HG03039 (cell line): Measurements from ENCODE around the gene SETD1A.
A peak's percentile ranks its signal among the peaks of the same experiment; 100 is the strongest.
"Not testable (repeated sequence)": the region's sequence is repeated elsewhere in the genome, so short reads cannot be mapped to it uniquely, and the experiment has no call there.

Source experiments
- ATAC-seq: cut with Tn5 transposase; IDR thresholded peaks from one replicate; pipeline ENCODE4 v1.9.1; 2021; ENCODE audit warnings: mild to moderate bottlenecking, moderate library complexity; ENCODE audit not compliant: unreplicated experiment

The SETD1A gene

DNA sequence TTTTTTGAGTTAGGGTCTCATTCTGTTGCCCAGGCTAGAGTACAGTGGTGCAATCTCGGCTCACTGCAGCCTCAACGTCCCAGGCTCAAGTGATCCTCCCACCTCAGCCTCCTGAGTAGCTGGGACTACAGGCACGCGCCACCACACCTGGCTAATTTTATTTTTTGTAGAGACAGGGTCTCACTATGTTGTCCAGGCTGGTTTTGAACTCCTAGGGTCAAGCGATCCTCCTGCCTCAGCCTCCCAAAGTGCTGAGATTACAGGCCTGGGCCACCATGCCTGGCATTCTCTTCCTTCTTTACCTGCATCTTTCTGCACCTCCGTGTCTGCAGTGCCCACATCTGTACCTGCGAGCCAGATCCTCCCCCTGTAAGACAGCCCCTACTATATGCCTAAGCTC is 54.3 kb downstream of the SETD1A start:
- not testable (repeated sequence) for ATAC-seq

DNA sequence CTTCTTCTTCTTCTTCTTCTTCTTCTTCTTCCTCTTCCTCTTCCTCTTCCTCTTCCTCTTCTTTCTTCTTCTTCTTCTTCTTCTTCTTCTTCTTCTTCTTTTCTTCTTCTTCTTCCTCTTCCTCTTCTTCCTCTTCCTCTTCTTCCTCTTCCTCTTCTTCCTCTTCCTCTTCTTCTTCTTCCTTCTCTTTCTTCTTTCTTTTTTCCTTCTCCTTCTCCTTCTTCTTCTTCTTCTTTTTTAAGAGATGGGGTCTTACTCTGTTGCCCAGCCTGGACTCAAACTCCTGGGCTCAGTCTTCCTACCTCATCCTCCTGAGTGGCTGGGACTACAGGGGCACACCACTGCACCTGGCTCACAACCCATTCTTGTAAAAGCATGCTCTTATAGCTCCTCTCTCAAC is 55.7 kb downstream of the SETD1A start:
- not testable (repeated sequence) for ATAC-seq

DNA sequence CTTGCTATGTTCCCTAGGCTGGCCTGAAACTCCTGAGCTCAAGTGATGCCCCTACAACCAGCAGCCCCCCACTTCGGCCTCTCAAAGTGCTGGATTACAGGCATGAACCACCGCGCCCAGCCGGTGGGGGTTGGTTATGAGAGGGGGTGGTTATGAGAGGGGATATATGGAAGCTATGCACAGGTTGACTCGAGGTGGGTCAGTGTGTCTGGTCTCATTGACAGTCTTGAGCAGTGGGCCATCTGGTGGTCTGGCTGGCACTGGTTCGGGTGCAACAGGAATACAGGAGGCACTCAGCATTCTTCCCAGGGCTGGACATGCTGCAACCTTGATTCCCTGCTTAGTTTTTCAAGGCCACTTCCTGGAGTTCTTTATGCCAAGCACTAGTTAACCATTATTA is 58.5 kb downstream of the SETD1A start:
- no peak for ATAC-seq

DNA sequence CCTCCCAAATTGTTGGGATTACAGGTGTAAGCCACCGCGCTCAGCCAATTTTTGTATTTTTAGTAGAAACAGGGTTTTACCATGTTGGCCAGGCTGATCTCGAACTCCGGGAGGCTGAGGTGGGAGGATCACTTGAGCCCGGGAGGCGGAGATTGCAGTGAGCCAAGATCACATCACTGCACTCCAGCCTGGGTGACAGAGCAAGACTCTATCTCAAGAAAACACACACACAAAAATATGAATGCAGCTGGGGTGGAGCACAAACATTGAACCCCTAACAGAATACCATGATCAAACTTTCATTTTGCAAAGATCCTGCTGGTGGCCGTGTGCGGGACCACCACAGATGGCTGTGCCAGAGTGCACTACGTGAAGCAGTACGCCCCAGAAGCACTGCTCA is 60.2 kb downstream of the SETD1A start:
- ATAC-seq, result not testable (repeated sequence)

DNA sequence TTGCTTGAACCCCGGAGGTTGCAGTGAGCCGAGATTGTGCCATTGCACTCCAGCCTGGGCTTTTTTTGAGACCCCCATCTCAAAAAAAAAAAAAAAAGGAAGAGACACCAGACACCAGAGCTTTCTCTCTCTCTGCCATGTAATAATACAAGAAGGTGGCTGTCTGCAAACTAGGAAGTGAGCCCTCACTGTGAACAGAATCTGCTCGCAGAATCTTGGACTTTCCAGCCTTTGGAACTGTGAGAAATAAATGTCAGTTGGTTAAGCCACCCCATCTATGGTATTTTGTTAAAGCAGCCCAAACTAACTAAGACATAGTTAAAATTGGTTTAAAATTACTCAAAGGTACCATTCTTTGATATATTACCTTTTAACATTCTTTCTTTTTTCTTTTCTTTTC is 63.0 kb downstream of the SETD1A start:
- no peak for ATAC-seq

DNA sequence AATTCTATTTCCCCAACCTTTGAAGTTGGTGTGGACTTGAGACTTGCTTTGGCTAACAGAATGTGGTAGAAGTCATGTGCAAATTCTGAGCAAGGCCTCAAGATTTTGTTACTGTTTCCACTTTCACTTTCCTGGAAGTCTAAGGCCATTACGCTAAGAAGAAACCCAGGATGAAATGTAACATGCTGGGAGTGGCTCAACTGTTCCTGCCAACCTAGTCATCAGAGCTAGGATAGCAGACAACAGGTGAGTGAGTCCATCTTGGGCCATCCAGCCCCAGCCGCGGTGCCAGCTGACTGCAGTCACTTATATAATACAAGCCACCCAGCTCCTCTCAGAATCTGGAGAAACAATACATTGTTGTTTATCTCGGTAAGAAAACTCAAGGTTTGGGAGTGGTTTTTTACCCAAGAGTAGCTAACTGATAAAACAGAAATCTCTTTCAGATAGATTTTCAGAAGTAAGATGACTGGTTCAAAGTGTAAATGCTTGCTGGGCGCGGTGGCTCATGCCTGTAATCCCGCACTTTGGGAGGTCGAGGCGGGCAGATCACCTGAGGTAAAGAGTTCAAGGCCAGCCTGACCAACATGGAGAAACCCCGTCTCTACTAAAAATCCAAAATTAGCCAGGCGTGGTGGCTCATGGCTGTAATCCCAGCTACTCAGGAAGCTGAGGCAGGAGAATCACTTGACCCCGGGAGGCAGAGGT is 65.1 kb downstream of the SETD1A start:
- ATAC-seq, result no peak

DNA sequence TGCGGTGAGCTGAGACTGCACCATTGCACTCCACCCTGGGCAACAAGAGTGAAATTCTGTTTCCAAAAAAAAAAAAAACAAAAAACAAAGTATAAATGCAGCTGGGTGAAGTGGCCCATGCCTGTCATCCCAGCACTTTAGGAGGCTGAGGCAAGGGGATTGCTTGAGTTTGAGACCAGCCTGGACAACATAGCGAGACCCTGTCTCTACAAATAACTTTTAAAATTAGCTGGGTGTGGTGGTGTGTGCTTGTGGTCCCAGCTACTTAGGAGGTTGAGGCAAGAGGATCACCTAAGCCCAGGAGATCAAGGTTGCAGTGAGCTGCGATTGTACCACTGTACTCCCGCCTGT is 65.7 kb downstream of the SETD1A start:
- no peak for ATAC-seq

DNA sequence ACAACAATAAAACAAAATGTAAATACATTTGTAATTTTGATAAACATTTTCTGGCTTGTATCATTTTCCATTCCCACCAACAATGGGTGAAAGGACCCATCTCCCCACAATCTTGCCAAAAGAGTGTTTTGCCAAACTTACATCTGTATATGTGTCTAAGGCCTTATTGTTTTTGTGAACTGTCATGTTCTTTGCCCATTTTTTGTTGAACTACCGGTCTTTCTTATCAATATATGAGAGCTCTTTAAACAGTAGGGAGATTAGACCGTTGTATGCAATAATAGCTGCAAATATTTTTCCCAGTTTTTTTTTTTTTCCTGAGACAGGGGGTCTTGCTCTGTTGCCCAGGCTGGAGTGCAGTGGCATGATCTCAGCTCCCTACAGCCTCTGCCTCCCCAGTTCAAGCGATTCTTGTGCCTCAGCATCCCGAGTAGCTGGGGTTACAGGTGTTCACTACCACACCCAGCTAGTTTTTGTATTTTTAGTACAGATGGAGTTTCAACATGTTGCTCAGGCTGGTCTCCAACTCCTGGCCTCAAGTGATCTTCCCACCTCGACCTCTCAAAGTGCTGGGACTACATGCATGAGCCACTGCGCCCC is 66.2 kb downstream of the SETD1A start:
- no peak for ATAC-seq

DNA sequence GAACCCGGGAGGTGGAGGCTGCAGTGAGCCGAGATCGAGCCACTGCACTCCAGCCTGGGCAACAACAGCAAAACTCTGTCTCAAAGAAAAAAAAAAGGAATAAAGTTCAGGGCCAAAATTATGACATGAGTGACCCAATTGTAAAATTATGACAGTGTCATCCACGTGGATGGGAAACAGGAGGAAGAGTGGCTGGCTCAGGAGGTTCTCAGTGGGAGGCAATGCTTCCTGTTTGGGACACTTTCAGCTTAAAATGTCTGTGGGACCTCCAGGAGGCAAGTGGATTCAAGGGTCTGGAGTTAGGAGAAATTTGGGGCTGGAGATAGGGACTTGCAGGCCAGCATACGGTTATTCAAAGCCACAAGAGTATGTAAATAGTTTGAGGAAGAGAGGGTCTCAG is 67.8 kb downstream of the SETD1A start:
- no peak for ATAC-seq

DNA sequence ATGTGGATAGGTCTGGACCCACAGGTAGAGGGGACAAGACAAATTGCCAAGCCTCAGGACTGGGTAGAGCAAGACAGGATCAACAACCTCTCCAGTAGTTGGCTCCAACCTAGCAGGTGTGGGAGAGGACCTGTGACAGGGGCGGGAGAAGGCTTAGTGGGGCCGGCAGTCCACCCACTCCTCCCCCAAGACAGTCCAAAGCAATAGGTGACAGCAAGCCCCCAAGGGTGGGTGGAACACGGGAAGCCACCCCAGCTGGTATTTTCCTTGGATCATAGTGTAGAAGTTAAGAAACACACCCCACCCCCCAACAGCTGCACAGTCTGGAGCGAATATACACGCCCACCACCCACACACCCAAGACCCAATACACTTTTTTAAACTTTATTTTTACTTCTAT is 71.7 kb downstream of the SETD1A start:
- ATAC-seq, result no peak

DNA sequence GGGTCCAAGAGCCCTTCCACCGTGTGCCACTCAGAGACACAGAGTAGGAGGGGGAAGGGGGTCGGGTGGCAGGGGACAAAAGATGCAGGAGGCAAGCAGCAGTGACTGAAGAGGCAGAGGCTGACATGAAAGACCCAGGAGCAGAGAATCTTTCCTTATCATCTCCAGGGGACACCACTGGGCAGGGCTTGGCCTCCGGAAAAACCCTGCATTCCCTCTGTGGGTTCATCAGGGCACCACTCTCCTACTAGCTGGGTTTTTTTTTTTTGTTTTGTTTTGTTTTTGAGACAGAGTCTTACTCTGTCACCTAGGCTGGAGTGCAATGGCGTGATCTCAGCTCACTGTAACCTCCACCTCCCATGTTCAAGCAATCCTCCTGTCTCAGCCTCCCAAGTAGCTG is 73.7 kb downstream of the SETD1A start:
- ATAC-seq, result no peak

DNA sequence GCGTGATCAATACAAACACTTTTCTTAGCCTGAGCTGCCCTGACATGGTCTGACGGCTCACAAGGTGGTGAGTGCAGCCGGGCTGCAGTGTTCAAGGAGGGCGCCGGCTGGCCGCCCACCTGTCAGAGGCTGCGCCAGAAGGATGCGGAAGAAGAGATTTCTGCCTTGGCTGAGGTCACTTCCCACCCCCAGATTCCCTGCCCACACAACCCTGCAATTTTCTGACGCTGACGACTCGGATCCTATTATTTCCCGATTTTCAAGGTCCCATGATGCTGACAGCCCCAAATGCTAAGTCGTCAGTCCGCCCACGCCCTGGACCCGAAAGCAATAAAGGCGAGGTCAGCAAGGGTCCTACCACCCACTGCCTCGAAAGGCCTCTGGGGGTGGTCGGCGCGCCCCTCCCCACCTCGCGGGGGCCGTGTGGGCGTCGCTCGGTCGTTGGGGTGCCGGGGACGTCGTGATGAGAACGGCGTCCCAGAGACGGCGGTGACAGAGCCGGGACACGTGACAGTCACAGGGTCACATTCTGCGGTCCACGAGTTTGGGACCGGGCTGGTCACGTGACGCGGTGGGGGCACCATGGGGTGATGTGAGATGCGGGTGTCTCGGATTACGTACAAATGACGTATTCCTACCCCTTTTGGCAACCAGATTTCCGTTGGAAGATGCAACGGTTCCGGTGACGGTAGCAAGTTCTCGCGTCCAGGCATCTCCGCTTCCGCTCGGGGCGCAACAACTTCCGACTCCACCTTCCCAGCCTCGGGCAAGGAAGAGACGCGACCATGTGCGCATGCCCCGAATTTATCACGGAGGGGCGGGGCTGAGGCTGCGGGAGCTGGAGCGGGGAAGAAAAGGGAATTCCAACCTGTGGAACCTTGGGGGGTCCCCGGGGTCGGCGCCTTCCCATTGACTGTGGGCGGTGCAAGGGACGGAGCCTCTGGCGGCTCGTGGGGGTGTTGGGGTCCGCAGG is 75.5 kb downstream of the SETD1A start, which contains the start of gene STX4:
TSS of gene STX4 (plus strand) at position 823 of the 973 bp plus-strand sequence. CDS start 248 bp downstream, outside the sequence.
- peak; percentile 79 for ATAC-seq

DNA sequence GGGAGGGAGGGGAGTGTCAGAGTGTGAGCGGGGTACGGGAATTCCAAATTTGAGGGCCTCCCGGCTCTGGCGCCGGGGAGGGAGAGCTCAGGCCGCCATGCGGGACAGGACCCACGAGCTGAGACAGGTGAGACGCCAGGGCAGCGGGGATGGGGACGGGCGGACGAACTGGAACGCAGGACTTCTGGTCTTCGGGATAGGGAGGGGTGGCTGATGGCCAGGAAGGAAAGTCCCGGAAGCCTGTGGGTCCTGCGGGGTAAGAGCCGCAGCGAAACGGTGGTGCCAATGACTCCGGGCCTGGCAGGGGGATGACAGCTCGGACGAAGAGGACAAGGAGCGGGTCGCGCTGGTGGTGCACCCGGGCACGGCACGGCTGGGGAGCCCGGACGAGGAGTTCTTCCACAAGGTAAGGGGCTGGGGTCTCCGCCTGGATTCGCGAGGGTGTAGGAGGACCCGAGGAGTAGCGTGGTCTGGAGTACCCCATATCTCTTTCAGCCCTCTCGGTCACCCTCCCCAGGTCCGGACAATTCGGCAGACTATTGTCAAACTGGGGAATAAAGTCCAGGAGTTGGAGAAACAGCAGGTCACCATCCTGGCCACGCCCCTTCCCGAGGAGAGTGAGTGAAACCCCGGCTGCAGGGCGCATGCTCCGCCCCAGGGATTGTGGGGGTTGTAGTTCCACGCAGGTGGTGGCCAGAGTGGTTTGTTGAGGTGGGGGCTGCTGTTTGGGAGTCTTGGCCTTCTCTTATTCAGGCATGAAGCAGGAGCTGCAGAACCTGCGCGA is 76.3 kb downstream of the SETD1A start:
- no peak for ATAC-seq
